ACC112 (cell line): ENCODE measurements around the gene GCNA.

Source experiments
- H2AFZ ChIP-seq: fragments of 200-600 bp; sonication (generic); one replicate; pipeline ENCODE4 v1.6.0; 2017; ENCODE audit warnings: antibody characterized with exemption, low read length; ENCODE audit not compliant: unreplicated experiment
- H3K27ac ChIP-seq: fragments of 200-600 bp; sonication (generic); 2 replicates; pipeline ENCODE4 v1.5.1; 2014; ENCODE audit warnings: low read depth, mild to moderate bottlenecking, antibody characterized with exemption, low read length, moderate library complexity
- H3K27me3 ChIP-seq: fragments of 200-600 bp; sonication (generic); 2 replicates; pipeline ENCODE4 v1.6.1; 2014; ENCODE audit warnings: mild to moderate bottlenecking, antibody characterized with exemption, low read length, moderate library complexity, mixed read lengths; ENCODE audit not compliant: insufficient read depth
- H3K36me3 ChIP-seq: fragments of 200-600 bp; sonication (generic); 2 replicates; pipeline ENCODE4 v1.6.1; 2016; ENCODE audit warnings: mild to moderate bottlenecking, antibody characterized with exemption, low read length, moderate library complexity, mixed read lengths; ENCODE audit not compliant: insufficient read depth
- H3K4me1 ChIP-seq: fragments of 200-600 bp; sonication (generic); one replicate; pipeline ENCODE4 v1.6.1; 2016; ENCODE audit warnings: low read length, mixed read lengths; ENCODE audit not compliant: insufficient read depth, unreplicated experiment, control insufficient read depth
- H3K4me3 ChIP-seq: fragments of 200-600 bp; sonication (generic); 2 replicates; pipeline ENCODE4 v1.5.1; 2014; ENCODE audit warnings: mild to moderate bottlenecking, low read depth, low read length
- H3K79me2 ChIP-seq: fragments of 200-600 bp; sonication (generic); one replicate; pipeline ENCODE4 v1.6.0; 2016; ENCODE audit warnings: low read length; ENCODE audit not compliant: control insufficient read depth, unreplicated experiment, insufficient read depth

The GCNA gene

DNA sequence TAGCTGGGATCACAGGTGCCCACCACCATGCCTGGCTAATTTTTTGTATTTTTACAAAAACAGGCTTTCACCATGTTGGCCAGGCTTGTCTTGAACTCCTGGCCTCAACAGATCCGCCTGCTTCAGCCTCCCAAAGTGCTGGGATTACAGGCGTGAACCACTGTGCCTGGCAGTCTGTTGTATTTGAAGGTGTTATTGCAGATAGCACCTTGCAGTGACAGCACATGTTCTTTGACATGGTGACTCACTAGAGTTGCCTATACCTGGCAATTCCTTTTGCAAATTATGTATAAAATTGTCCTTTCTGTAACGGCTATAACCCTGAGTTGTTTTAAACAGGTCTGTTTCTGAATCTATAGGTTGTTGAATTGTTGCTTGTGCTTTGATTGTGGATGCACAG lies 37.4 kb upstream of the GCNA start:
- peaks cover 5% of the 10 kb centered on the region; the same call in 1 of the 2 replicates for H3K36me3 ChIP-seq
- peaks cover 81% of the 10 kb centered on the region for H3K79me2 ChIP-seq
- peaks cover 55% of the 10 kb centered on the region for H3K4me1 ChIP-seq
- H3K4me3 ChIP-seq: no peak overlapping the region
- H3K27ac ChIP-seq: peak overlapping the region; percentile 86
- H2AFZ ChIP-seq: no peak overlapping the region
- H3K27me3 ChIP-seq: no peaks in the 10 kb centered on the region

DNA sequence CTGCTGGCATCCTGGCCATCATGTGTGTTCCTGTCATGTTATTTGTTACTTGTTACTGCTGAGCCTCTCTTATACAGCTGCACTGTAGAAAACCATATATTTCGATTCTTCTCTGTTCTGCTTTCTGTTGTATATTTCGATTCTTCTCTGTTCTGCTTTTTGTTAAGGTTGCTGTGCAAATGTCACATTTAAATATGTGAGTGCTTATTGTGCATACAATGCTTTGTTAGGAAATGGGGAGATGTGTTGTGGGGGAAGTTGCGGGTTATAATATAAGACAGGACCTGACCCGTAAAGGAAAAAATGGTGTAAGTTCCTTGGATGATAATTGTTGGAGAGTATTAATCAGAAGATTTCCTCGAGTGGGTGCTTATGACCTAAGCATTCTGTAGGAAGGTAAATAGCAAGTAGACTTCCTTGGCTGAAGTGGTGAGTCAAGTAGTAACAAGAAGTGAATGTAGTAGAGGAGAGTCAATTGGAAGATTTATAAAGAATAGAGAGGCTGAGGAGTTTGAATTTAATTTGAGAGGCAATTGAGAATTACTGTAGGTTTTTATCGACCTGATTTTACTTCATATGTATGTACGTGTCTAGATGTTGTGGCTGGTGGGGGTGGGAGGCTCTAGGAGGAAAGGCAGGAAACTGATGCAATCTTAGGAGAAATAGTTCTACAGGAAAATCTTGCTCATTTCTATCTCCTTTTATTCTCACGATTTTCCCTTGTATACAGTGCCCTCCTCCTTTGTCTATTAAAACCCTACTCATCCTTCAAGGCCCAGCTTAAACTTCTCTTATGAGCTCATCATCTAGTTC lies 36.8 kb upstream of the GCNA start:
- H2AFZ ChIP-seq: no peak overlapping the region
- peak overlapping the region; percentile 86 for H3K27ac ChIP-seq
- peak overlapping the region; percentile 23; the same call in 1 of the 2 replicates for H3K4me3 ChIP-seq
- peaks cover 81% of the 10 kb centered on the region for H3K79me2 ChIP-seq
- peaks cover 5% of the 10 kb centered on the region; the same call in 1 of the 2 replicates for H3K36me3 ChIP-seq
- peaks cover 51% of the 10 kb centered on the region for H3K4me1 ChIP-seq
- H3K27me3 ChIP-seq: no peaks in the 10 kb centered on the region

DNA sequence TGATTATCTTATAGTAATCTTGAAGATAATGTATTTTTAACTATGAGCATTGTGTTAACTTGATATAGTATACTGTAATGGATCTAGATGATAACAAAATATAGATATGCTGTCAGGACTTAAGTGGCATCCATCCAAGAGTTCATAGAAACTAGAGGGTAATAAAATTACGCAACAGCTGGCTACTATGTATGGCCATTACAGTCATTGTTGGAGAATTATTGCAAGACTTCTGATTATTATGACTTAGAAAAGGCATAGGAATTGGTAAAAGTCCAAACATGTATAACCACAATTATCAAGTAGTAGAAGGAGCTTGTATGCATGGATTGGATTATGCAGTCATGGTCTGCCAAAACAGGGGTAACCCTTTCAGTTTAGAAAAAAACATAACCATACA lies 35.8 kb upstream of the GCNA start:
- peaks cover 13% of the 10 kb centered on the region for H3K36me3 ChIP-seq
- no peak overlapping the region for H2AFZ ChIP-seq
- peaks cover 82% of the 10 kb centered on the region for H3K79me2 ChIP-seq
- peak overlapping the region; percentile 86 for H3K27ac ChIP-seq
- H3K4me1 ChIP-seq: peaks cover 51% of the 10 kb centered on the region
- H3K4me3 ChIP-seq: peak overlapping the region; percentile 23
- H3K27me3 ChIP-seq: no peaks in the 10 kb centered on the region

DNA sequence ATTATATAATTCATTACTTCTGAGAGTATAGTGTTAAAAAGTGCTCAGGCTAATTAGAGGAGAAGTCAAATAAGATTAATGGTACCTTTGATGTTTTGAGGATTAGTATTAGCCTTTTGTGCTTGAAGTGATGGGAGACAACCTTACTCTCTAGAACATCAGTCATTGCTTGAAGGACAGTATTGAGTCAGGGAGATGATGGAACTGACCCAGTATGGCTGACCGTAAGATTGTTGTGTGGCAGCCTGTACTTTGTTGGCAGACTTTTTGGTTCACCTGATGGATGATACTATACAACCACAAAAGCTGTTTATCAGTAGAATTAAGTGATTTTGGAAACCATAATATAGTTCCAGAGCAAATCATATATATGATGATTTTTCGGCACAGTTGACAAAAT lies 35.4 kb upstream of the GCNA start:
- H3K4me3 ChIP-seq: peak overlapping the region; percentile 4; the same call in 1 of the 2 replicates
- peak overlapping the region; percentile 86 for H3K27ac ChIP-seq
- H3K4me1 ChIP-seq: peaks cover 48% of the 10 kb centered on the region
- H3K79me2 ChIP-seq: peaks cover 82% of the 10 kb centered on the region
- H3K36me3 ChIP-seq: peaks cover 13% of the 10 kb centered on the region
- H2AFZ ChIP-seq: no peak overlapping the region
- H3K27me3 ChIP-seq: no peaks in the 10 kb centered on the region

DNA sequence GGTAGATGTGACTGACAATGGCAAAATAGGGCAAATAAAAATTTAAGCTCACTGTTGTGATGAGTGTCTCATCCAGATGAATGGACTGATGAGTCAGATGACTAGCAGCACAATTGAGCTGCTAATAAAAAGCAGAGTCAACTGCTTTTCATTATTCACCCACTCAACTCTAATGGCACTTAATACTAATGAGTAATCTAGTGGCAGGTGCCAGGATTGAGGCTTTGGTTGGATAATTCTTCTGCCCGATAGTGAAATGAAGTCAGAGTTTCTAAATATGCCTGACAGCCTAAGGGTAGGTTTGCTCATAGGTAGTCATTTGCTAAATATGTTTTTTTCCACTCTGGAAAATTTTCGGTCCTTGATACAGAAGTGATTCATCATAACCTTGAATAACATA lies 34.9 kb upstream of the GCNA start:
- Histone ChIP-seq H3K36me3 (peaks cover 13% of the 10 kb centered on the region), H3K27ac (peak overlapping the region; percentile 86), H3K79me2 (peaks cover 80% of the 10 kb centered on the region), H2AFZ (no peak overlapping the region), H3K27me3 (no peaks in the 10 kb centered on the region), H3K4me3 (peak overlapping the region; percentile 4; the same call in 1 of the 2 replicates), H3K4me1 (peaks cover 44% of the 10 kb centered on the region)

DNA sequence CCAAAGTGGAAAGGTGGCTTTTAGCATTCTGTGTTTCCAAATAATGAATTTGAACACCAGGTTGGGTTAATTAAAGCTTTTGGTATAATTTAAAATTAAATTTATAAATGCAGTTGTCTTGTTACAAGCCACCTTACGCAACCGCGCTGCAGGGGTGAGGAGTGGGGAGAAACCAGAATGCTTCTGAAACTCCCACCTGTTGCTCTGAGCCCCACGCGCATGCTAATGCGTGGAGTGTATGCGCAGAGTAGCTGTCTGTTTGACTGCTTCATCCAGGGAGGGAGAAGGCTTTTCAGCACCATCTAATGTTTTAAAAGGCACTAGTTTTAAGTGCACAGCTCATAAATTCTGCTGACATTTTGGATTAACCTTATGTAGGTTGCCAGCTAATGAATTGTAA lies 32.9 kb upstream of the GCNA start:
- peaks cover 13% of the 10 kb centered on the region for H3K36me3 ChIP-seq
- H3K27ac ChIP-seq: no peak overlapping the region
- no peaks in the 10 kb centered on the region for H3K27me3 ChIP-seq
- peaks cover 67% of the 10 kb centered on the region for H3K79me2 ChIP-seq
- no peak overlapping the region for H2AFZ ChIP-seq
- no peak overlapping the region for H3K4me3 ChIP-seq
- peaks cover 29% of the 10 kb centered on the region for H3K4me1 ChIP-seq

DNA sequence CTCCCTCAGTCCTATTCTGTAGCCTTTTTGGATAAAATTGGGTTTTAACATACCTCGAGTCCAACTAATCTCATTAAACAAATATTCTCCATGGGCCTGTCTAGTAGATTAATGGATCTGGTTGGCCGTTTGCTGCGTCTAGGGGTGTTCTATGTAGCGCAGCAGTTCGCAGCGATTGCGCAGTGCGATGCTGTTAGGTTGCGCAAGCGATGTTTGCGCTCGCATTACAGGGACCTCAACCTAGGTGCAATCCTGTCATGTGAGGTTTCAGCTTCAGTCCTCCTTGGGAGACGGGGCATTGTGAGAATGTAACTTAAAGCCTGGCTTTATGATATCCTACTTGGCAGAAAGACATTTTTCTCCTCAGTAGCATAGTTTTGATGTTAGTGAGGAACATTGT lies 31.4 kb upstream of the GCNA start:
- no peak overlapping the region for H2AFZ ChIP-seq
- H3K79me2 ChIP-seq: peaks cover 58% of the 10 kb centered on the region
- peaks cover 21% of the 10 kb centered on the region for H3K4me1 ChIP-seq
- peaks cover 13% of the 10 kb centered on the region for H3K36me3 ChIP-seq
- no peak overlapping the region for H3K27ac ChIP-seq
- H3K27me3 ChIP-seq: no peaks in the 10 kb centered on the region
- H3K4me3 ChIP-seq: no peak overlapping the region

DNA sequence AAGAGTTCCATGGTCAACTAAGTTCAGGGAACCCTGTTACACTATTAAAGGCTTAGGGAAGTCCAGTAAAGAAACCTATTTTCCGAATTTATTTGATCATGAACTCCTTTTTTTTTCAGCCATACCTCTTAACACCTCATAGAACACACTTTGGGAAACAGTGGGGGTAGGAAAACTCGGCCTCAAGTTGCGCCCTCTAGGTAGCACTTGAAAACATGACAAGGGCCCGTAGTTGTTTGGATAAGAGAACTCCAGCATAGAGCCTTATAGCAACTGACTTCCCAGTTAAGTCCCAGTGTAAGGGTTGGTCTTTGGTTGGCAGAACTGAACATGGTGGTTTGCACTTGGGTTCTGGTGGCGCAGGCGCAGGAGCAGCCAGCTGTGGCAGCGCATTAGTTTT lies 30.9 kb upstream of the GCNA start:
- Histone ChIP-seq H3K36me3 (peaks cover 13% of the 10 kb centered on the region), H2AFZ (no peak overlapping the region), H3K79me2 (peaks cover 58% of the 10 kb centered on the region), H3K27ac (no peak overlapping the region), H3K4me3 (no peak overlapping the region), H3K27me3 (no peaks in the 10 kb centered on the region), H3K4me1 (peaks cover 16% of the 10 kb centered on the region)

DNA sequence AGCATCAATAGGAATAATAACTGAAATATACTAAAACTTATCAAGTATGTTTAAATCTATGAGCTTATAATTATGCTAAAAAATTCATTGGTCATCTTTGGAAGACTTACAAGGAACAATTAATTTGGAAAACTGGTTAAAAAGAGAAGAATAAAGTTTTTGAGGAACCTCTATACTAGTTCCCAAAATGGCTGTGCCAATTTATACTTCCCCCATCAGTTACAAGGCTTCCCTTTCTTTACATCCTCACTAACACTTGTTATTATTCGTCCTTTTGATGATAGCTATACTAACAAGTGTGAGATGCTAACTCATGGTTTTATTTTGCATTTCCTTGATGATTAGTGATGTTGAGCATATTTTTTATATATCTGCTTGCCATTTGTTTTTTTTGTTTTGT lies 28.3 kb upstream of the GCNA start:
- H3K36me3 ChIP-seq: peaks cover 17% of the 10 kb centered on the region
- H3K79me2 ChIP-seq: peaks cover 41% of the 10 kb centered on the region
- H3K4me3 ChIP-seq: no peak overlapping the region
- no peaks in the 10 kb centered on the region for H3K27me3 ChIP-seq
- H3K4me1 ChIP-seq: no peaks in the 10 kb centered on the region
- no peak overlapping the region for H2AFZ ChIP-seq
- H3K27ac ChIP-seq: no peak overlapping the region

DNA sequence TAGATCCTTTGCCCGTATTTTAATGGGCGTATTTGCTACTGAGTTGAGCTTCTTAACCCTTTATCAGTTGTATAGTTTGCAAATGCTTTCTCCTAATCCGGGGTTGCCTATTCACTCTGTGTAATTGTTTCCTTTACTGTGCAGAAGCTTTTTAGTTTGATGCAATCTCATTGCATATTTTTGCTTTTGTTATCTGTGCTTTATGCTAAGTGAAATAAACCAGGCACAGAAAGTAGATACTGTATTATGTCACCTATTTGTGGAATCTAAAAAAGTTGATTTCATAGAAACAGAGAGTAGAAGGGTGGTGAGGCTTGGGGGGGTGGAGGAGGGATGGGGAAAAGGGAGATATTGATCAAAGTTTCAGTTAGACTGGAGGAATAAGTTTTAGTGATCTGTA lies 27.7 kb upstream of the GCNA start:
- no peak overlapping the region for H3K4me3 ChIP-seq
- no peak overlapping the region for H2AFZ ChIP-seq
- H3K36me3 ChIP-seq: peaks cover 17% of the 10 kb centered on the region
- no peaks in the 10 kb centered on the region for H3K4me1 ChIP-seq
- no peaks in the 10 kb centered on the region for H3K27me3 ChIP-seq
- H3K27ac ChIP-seq: no peak overlapping the region
- H3K79me2 ChIP-seq: peaks cover 35% of the 10 kb centered on the region

DNA sequence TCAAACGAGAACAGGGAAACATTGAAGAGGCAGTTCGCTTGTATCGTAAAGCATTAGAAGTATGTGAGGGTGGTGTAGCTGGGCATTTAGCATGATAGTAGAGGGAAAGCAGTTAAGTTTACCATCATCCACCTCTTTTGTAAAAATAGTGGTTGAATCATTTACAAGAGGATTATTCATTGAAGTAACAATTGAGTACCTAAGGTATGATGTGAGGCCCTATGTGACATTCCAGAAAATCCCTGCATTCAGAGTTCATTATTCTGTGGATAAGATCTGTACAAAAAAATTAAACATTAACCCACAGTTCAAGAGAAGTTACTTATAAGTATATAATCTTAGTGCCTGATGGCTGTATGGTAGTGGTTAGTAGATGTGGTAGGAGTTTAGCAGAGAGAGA lies 22.2 kb upstream of the GCNA start:
- H3K4me3 ChIP-seq: no peak overlapping the region
- H3K79me2 ChIP-seq: peaks cover 3% of the 10 kb centered on the region
- peaks cover 15% of the 10 kb centered on the region for H3K36me3 ChIP-seq
- H3K27ac ChIP-seq: no peak overlapping the region
- H3K27me3 ChIP-seq: no peaks in the 10 kb centered on the region
- no peaks in the 10 kb centered on the region for H3K4me1 ChIP-seq
- no peak overlapping the region for H2AFZ ChIP-seq
